Measurements from ENCODE around the gene SOX10. TPM values are rescaled to one million over a fixed set of nuclear protein-coding genes. Genes with fewer than 3 reads are reported as not detected.

The SOX10 gene
- polyA plus RNA-seq, 3 donors from 2014 or later: not detected

DNA sequence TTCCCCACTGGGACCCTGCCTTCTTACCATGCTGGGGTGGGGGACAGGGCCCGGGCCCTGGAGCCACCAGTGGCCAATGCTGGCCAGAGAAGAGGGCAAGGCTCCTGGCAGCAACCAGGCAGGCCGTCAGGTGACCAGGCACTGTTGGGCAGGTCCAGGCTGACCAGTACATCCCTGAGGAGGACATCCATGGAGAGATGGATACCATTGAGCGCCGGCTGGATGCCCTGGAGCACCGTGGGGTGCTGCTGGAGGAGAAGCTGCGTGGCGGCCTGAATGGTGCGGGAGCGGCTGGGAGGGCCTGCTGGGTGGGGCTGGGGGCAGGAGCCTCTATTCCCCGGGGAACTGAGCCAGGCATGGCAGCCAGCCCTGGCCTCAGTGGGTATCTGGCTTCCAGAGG, 52.0 kb downstream of the SOX10 start:
- Mint-ChIP-seq H3K4me3 (no peak overlapping the region), H3K36me3 (peaks cover 0 to 9% (median 8%) of the 10 kb centered on the region in 3 donors), H3K9me3 (no peaks in the 10 kb centered on the region), H3K4me1 (peaks cover 8 to 10% of the 10 kb centered on the region in 2 donors), H3K27me3 (ENCODE audit: low read depth in 3 of 3) (peaks cover 0 to 3% (median 0%) of the 10 kb centered on the region in 3 donors), H3K27ac (no peak overlapping the region)
- DNase-seq: no peak

DNA sequence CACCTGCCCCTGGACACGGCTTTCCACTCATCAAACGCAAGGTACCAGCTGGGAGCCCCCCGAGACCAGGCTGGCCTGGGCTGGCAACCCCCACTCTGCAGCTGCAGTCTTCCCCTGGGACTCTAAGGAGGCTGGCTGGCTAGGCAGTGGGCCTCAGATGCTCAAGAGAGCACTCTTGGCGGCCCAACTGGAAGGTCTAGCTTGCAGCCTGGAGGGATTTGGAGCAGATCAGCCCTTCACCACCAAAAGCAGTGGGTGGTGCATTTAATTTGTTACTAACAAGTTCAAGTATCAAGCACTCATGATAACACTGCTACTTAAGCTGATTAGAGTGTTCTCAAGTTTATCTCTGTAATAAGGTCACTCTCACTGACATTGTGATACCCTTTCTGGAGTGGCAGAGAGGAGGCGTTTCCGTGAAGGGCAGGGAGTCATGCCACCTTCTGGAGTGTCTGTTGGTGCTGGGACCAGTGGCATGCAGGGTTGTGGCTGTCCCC, 52.4 kb downstream of the SOX10 start:
- peaks cover 0 to 9% (median 8%) of the 10 kb centered on the region in 3 donors for H3K36me3 Mint-ChIP-seq
- peaks cover 8 to 10% of the 10 kb centered on the region in 2 donors for H3K4me1 Mint-ChIP-seq
- no peak overlapping the region for H3K27ac Mint-ChIP-seq
- DNase-seq: no peak
- no peak overlapping the region for H3K4me3 Mint-ChIP-seq
- no peaks in the 10 kb centered on the region for H3K9me3 Mint-ChIP-seq
- H3K27me3 Mint-ChIP-seq (ENCODE audit: low read depth in 3 of 3): peaks cover 0 to 3% (median 0%) of the 10 kb centered on the region in 3 donors

DNA sequence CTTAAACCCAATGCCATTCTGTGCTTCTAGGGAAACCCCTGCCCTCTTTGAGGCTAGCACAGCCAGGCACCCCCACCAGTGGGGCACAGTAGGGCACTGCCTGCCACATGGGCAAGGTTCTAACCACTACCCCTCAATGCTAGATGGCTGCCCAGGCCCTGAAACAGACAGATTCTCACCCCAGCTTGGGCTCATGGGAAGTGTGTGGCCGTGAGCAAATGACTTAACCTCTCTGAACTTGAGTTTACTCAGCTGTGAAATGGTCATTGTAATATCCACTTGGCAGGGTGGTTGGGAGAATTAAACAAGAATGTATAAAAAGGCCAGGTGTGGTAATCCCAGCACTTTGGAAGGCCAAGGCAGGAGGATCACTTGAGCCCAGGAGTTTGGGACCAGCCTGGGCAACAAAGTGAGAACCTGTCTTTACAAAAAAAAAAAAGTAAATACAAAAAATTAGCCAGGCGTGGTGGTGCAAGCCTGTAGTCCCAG, 53.4 kb downstream of the SOX10 start:
- H3K27me3 Mint-ChIP-seq (ENCODE audit: low read depth in 3 of 3): peaks cover 0 to 3% (median 0%) of the 10 kb centered on the region in 3 donors
- H3K4me1 Mint-ChIP-seq: peaks cover 8 to 10% of the 10 kb centered on the region in 2 donors
- peak overlapping the region in 1 of 6 donors; percentile 32 for H3K27ac Mint-ChIP-seq
- DNase-seq: no peak
- H3K4me3 Mint-ChIP-seq: no peak overlapping the region
- no peaks in the 10 kb centered on the region for H3K9me3 Mint-ChIP-seq
- H3K36me3 Mint-ChIP-seq: peaks cover 0 to 9% (median 8%) of the 10 kb centered on the region in 3 donors

DNA sequence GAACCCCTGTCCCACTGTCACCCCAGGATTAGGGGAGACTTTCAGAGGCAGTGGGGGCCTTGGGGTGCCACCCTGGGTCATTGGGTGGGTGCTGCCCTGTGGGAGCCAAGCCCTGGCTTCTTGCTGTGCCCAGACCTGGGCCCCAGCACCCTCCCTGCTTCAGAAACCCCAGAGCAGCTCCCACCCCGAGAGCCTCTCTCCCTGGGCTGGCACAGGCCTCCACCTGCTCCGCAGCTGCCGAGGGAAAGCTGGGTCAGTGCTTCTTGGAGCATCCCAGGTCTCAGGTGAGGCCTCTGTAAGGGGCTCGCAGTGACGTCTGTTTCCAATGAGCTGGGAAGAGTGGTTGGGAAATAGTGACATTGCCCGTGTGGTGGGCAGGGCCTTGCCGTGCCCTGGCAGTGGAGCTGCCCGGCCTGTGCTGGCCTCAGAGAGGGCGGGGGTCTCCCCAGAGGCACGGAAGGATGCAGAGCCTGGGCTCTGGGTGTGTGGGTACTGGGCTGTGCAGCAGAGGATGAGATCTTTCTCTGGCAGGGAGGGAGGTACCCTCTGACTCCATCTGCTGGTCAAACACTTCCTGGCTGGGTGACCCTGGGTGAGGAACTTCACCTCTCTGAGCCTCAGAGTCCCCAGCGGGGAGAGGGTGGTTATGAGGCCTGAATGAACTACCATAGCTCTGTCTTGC, 53.9 kb downstream of the SOX10 start:
- Mint-ChIP-seq H3K9me3 (no peaks in the 10 kb centered on the region), H3K27ac (peak overlapping the region in 1 of 6 donors; percentile 23), H3K4me3 (no peak overlapping the region), H3K36me3 (peaks cover 0 to 9% (median 8%) of the 10 kb centered on the region in 3 donors), H3K27me3 (ENCODE audit: low read depth in 3 of 3) (peaks cover 0 to 3% (median 0%) of the 10 kb centered on the region in 3 donors), H3K4me1 (peaks cover 8 to 10% of the 10 kb centered on the region in 2 donors)
- no peak for DNase-seq

DNA sequence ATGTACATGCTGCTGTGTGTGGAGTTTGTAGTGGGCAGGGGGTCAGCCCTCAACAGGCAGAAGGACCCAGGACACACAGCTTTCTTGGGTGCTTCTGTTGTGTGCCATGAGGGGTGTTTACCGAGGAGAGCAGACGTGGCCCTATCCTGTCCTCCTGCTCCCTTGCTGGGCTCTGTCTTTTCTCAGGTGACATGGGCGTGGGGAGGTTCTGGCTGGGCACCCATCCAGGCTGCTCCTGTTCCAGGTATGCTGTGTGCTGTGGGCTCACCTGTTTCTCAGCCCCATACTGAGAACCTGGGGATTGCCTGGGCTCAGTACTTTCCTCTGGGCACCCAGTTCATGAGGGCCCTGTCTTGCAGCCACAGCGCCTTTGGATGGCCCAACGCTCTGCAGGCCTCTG, 55.0 kb downstream of the SOX10 start:
- Mint-ChIP-seq H3K9me3 (no peaks in the 10 kb centered on the region), H3K27ac (no peak overlapping the region), H3K4me3 (no peak overlapping the region), H3K4me1 (peaks cover 8 to 10% of the 10 kb centered on the region in 2 donors), H3K27me3 (ENCODE audit: low read depth in 3 of 3) (peaks cover 0 to 3% (median 0%) of the 10 kb centered on the region in 3 donors), H3K36me3 (peaks cover 0 to 9% (median 8%) of the 10 kb centered on the region in 3 donors)
- DNase-seq: no peak

DNA sequence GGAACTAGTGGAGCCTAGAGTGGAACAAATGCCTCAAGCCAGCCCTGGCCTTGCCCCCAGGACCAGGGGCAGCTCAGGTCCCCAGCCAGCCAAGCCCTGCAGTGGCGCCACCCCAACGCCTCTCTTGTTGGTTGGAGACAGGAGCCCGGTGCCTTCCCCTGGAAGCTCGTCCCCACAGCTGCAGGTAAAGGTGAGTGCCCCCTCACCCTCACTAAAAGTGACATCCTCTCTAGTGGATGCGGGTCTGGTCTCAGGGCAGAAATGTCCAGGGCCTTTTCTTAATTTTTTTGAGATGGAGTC, 56.8 kb downstream of the SOX10 start:
- Mint-ChIP-seq H3K4me1 (peaks cover 0 to 2% of the 10 kb centered on the region in 2 donors), H3K9me3 (no peaks in the 10 kb centered on the region), H3K27ac (no peak overlapping the region), H3K4me3 (no peak overlapping the region), H3K36me3 (peaks cover 0 to 15% (median 8%) of the 10 kb centered on the region in 3 donors), H3K27me3 (ENCODE audit: low read depth in 3 of 3) (peaks cover 0 to 4% (median 2%) of the 10 kb centered on the region in 3 donors)
- DNase-seq: no peak

DNA sequence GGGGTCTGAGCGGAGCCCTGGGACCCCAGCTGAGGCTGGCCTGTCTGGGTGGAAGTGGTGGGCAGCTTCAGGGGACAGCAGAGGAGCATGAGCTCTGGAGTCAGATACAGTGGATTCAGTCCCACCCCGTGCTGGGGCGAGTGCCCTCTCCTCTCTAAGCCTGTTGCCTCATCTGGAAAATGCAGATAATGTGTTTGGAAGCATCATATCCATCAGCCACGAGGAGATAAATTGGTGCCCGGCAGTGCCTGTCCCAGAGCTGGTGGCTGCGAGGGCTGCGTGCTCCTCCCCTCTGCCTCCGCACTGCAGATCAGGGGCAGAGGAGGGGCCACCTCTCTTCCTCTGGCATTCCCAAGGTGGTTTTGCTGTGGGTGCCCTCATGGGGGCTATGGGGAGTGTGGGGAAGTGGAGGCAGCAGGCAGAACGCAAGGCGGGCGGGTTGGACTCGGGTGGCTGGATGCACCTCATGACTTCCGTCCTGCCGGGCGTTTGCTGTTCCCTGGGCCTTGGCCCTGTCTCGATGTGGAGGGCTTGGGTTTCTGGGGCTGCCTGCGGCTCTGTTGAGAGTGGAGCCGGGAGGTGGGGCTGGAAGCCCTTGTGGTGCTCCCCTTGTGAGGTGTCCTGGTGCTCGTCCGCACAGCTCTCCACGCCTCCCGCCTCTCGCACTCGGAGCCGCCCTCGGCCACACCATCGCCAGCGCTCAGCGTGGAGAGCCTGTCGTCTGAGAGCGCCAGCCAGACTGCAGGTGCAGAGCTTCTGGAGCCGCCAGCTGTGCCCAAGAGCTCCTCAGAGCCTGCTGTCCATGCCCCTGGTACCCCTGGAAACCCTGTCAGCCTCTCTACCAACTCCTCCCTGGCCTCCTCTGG, 57.4 kb downstream of the SOX10 start:
- H3K4me3 Mint-ChIP-seq: no peak overlapping the region
- no peak overlapping the region for H3K27ac Mint-ChIP-seq
- no peak for DNase-seq
- no peaks in the 10 kb centered on the region for H3K9me3 Mint-ChIP-seq
- peaks cover 0 to 13% (median 6%) of the 10 kb centered on the region in 3 donors for H3K36me3 Mint-ChIP-seq
- peaks cover 0 to 4% (median 2%) of the 10 kb centered on the region in 3 donors for H3K27me3 Mint-ChIP-seq (ENCODE audit: low read depth in 3 of 3)
- peaks cover 0 to 2% of the 10 kb centered on the region in 2 donors for H3K4me1 Mint-ChIP-seq

DNA sequence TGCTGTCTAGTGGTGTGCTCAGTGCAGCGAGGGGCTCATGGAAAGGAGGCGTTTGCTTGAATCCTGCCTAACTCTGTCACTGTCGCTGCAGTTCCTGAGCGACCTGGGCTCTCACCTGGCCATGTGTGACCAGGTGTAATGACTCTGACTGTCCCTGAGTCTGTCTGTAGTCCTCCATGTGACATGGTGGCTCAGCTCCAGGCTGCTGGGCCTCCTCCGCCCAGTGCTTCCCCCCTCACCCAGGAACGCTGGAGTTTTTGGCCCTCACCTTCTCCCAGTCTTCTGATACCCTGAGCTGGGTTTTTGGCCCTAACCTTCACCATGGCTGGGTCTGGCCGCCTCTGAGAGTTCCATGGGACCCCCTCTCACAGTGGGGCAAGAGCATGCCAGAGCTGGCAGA, 58.0 kb downstream of the SOX10 start:
- DNase-seq: no peak
- Mint-ChIP-seq H3K27ac (no peak overlapping the region), H3K4me1 (peaks cover 0 to 2% of the 10 kb centered on the region in 2 donors), H3K27me3 (ENCODE audit: low read depth in 3 of 3) (peaks cover 0 to 4% (median 2%) of the 10 kb centered on the region in 3 donors), H3K4me3 (no peak overlapping the region), H3K9me3 (no peaks in the 10 kb centered on the region), H3K36me3 (peaks cover 0 to 12% (median 5%) of the 10 kb centered on the region in 3 donors)

DNA sequence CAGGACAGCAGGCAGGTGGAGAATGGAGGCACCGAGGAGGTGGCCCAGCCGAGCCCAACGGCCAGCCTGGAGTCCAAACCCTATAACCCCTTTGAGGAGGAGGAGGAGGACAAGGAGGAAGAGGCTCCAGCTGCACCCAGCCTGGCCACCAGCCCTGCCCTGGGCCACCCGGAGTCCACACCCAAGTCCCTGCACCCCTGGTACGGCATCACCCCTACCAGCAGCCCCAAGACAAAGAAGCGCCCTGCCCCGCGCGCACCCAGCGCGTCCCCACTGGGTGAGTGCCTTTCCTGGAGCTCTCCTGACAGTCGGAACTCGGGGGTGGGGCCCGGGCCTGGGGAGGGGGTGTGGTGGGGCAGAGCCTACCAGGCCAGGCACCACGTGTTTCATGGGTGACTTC, 58.6 kb downstream of the SOX10 start:
- Mint-ChIP-seq H3K4me1 (peaks cover 0 to 2% of the 10 kb centered on the region in 2 donors), H3K36me3 (peaks cover 0 to 12% (median 5%) of the 10 kb centered on the region in 3 donors), H3K27me3 (ENCODE audit: low read depth in 3 of 3) (peaks cover 0 to 4% (median 2%) of the 10 kb centered on the region in 3 donors), H3K9me3 (no peaks in the 10 kb centered on the region), H3K4me3 (no peak overlapping the region), H3K27ac (no peak overlapping the region)
- no peak for DNase-seq

DNA sequence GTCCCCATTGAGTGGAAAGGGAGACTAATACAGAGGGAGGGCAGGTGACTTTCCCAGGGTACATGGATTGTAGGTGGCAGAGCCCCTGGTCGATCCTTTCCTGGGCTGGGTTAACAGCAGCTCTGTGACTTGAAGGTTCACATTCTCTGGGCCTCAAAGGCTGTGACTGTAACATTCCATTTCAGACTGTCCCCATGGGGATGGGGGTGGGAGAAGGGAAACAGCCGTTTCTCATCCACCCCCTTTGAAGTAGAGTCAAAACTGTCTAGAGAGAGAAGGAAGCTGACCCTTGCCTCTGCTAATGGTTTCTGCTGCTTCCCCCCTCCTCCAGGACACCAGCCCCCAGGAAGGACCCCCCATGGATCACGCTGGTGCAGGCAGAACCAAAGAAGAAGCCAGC, 59.0 kb downstream of the SOX10 start:
- no peak for DNase-seq
- Mint-ChIP-seq H3K36me3 (peaks cover 0 to 12% (median 5%) of the 10 kb centered on the region in 3 donors), H3K4me3 (no peak overlapping the region), H3K27ac (peak overlapping the region in 1 of 6 donors; percentile 50), H3K9me3 (no peaks in the 10 kb centered on the region), H3K4me1 (peaks cover under 1 to 2% of the 10 kb centered on the region in 2 donors), H3K27me3 (ENCODE audit: low read depth in 3 of 3) (peaks cover 0 to 3% (median 2%) of the 10 kb centered on the region in 3 donors)

DNA sequence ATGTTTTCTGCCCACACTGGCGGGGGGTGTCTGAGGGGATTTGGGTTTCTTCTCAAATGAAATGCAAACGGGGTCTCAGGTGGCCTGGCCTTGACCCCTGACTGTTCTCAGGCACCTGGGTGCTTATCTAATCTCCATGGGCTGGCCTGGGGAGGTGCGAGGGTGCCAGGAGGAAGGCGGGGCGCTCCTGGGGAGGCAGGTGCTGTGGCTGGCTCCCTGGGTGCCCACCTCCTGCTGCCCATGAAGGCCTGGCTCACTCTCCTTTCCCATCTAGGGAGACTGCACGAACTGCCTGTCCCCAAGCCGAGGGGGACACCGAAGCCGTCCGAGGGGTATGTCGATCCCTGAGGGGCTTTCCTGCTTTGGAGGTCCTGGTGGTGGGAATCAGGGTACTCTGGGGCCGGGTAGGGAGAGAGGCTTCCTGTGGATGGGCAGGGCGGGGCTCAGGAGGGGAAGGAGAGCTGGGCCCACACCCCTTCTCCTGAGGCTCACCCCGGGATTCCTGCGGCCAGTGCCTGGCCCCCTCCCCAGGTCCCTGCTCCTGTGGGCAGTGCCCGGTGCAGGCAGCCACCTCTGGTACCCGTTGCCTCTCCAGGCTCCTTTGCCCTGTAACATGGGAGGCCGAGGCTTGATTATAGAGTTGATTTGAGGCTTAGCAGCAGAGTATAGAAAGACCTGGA, 59.8 kb downstream of the SOX10 start:
- Mint-ChIP-seq H3K27me3 (ENCODE audit: low read depth in 3 of 3) (peaks cover 0 to 4% (median 3%) of the 10 kb centered on the region in 3 donors), H3K4me1 (peaks cover 7% of the 10 kb centered on the region in 2 donors), H3K9me3 (no peaks in the 10 kb centered on the region), H3K4me3 (no peak overlapping the region), H3K27ac (no peak overlapping the region), H3K36me3 (peaks cover 4 to 16% (median 5%) of the 10 kb centered on the region in 3 donors)
- no peak for DNase-seq

DNA sequence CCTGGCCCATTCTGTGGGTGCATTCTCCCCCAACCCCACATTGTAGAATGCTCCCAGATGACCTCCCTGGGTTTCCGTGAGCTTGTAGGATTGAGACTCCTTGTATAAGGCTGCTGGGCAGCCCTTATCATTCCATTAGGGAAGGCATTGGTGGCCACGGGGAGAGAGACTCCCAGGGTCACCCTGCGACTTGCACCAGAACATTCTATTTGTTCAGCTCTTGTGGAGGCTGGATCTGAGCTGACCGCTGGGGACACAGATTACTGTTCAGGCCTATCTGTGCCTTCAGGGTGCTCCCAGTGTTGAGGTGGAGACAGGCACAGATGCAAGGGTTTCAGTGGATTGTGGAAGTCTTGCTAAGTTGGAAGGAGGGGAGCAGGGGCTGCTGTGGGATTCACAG, 60.4 kb downstream of the SOX10 start:
- Mint-ChIP-seq H3K9me3 (no peaks in the 10 kb centered on the region), H3K4me1 (peaks cover 5 to 7% of the 10 kb centered on the region in 2 donors), H3K27ac (no peak overlapping the region), H3K4me3 (no peak overlapping the region), H3K36me3 (peaks cover 4 to 14% (median 5%) of the 10 kb centered on the region in 3 donors), H3K27me3 (ENCODE audit: low read depth in 3 of 3) (peaks cover 0 to 4% (median 1%) of the 10 kb centered on the region in 3 donors)
- DNase-seq: no peak

Data from immature natural killer cell (primary cell).